ENCODE results near the gene CARD10.

Gene CARD10

GRCh38 chr22:37442537-37442936 lies 76.7 kb downstream of the CARD10 start:
- Histone ChIP-seq H3K27ac (replicated peaks) (no peak overlapping the region), H3K27me3 (ENCODE audit: insufficient read depth, poor library complexity, severe bottlenecking) (peaks cover 6% of the 10 kb centered on the region), H3K4me3 (replicated peaks; ENCODE audit: insufficient read depth, low read length) (no peak overlapping the region)
- DNase-seq (ENCODE audit: low read depth in 1 of 2, low spot score in 1 of 2), result peak in 1 of 2 experiments; percentile 26
- TF ChIP-seq SPI1 (IDR thresholded peaks at IDR 0.05; ENCODE audit: borderline replicate concordance, low read depth) (no peak), CTCF (IDR thresholded peaks at IDR 0.05; ENCODE audit: insufficient read depth, low read length) (no peak)

DNA sequence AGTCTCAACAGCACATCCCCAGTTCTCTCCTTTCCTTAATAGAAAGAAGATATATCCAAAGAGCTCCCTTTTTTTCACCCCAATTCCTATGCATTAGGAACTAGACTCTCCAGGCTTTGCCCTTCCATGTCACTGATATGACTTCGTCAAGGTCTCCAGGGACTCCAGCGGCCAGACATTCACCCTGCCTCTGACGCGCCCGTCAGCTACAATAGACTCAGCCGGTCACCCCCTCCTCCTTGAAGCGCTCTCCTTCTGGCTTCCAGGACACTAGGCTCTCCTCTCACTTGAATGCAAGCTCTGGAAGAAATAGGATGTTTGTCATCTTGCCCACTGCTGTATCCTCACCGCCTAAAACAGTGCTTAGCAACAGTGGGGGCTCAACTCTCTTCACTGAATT lies 77.1 kb downstream of the CARD10 start:
- TF ChIP-seq GABPA (IDR thresholded peaks at IDR 0.05; ENCODE audit: low read depth) (no peak), REST (IDR thresholded peaks at IDR 0.05; ENCODE audit: insufficient replicate concordance, low read depth) (no peak), SPI1 (IDR thresholded peaks at IDR 0.05; ENCODE audit: borderline replicate concordance, low read depth) (no peak), CTCF (IDR thresholded peaks at IDR 0.05; ENCODE audit: insufficient read depth, low read length) (no peak), POLR2AphosphoS5 (IDR thresholded peaks at IDR 0.05; ENCODE audit: low read depth) (no peak)
- DNase-seq (ENCODE audit: low read depth in 1 of 2, low spot score in 1 of 2), result no peak
- Histone ChIP-seq H3K27me3 (ENCODE audit: insufficient read depth, poor library complexity, severe bottlenecking) (peaks cover 5% of the 10 kb centered on the region), H3K27ac (replicated peaks) (no peak overlapping the region), H3K4me3 (replicated peaks; ENCODE audit: insufficient read depth, low read length) (no peak overlapping the region)

- Histone ChIP-seq H3K4me3 (replicated peaks; ENCODE audit: insufficient read depth, low read length) (no peak overlapping the region), H3K27ac (replicated peaks) (no peak overlapping the region), H3K27me3 (ENCODE audit: insufficient read depth, poor library complexity, severe bottlenecking) (peaks cover 4% of the 10 kb centered on the region)
- DNase-seq (ENCODE audit: low read depth in 1 of 2, low spot score in 1 of 2), result no peak
- TF ChIP-seq CTCF (IDR thresholded peaks at IDR 0.05; ENCODE audit: insufficient read depth, low read length), result no peak
- TF ChIP-seq REST (IDR thresholded peaks at IDR 0.05; ENCODE audit: insufficient replicate concordance, low read depth), result no peak
- TF ChIP-seq GABPA (IDR thresholded peaks at IDR 0.05; ENCODE audit: low read depth), result no peak
- no peak for TF ChIP-seq SPI1 (IDR thresholded peaks at IDR 0.05; ENCODE audit: borderline replicate concordance, low read depth)
- TF ChIP-seq POLR2AphosphoS5 (IDR thresholded peaks at IDR 0.05; ENCODE audit: low read depth), result no peak
Measured at GRCh38 chr22:37440875-37441274, 78.3 kb downstream of the CARD10 start.
